A673 (cell line): ENCODE results near the gene MMD.

Experiments
- CTCF ChIP-seq: fragments of 300-800, 200-600 bp; sonication (generic); conservative IDR thresholded peaks from 2 replicates; pipeline ENCODE4 v1.5.1; 2017; ENCODE audit warnings: low read depth, mild to moderate bottlenecking, antibody characterized with exemption, low read length, moderate library complexity, mixed read lengths
- EZH2 ChIP-seq: fragments of 200-600 bp; sonication (generic); IDR thresholded peaks from 2 replicates; pipeline ENCODE4 v1.6.1; 2017; ENCODE audit warnings: borderline replicate concordance, low read depth, mild to moderate bottlenecking, mixed read lengths, antibody characterized with exemption, low read length; ENCODE audit not compliant: poor library complexity, severe bottlenecking

GRCh38 chr17:55417411-55418268 lies 4.0 kb downstream of the MMD start:
- TF ChIP-seq CTCF (no peak), EZH2 (no peak)
